H9 (cell line): ENCODE data around the gene IL12B. TPM values are rescaled to one million over a fixed set of nuclear protein-coding genes. Genes with fewer than 3 reads are reported as not detected.

Experiments used
- DNase-seq: peaks from one replicate; pipeline ENCODE4 v3.0.0-alpha.2; 2017
- H2AFZ ChIP-seq: one replicate; pipeline ENCODE4 v1.6.1; 2013; ENCODE audit warnings: mild to moderate bottlenecking, low read length, control low read depth, moderate library complexity
- H2AK5ac ChIP-seq: 2 replicates; pipeline ENCODE4 v1.6.1; 2013; ENCODE audit warnings: low read length, control low read depth, mixed read lengths; ENCODE audit not compliant: insufficient read length
- H2BK120ac ChIP-seq: one replicate; pipeline ENCODE4 v1.6.1; 2013; ENCODE audit warnings: low read depth, mild to moderate bottlenecking, low read length, control low read depth, inconsistent platforms; ENCODE audit not compliant: poor library complexity, severe bottlenecking
- H2BK12ac ChIP-seq: 2 replicates; pipeline ENCODE4 v1.6.1; 2013; ENCODE audit warnings: low read length, control low read depth, mixed read lengths, low read depth; ENCODE audit not compliant: insufficient read length
- H2BK15ac ChIP-seq: 2 replicates; pipeline ENCODE4 v1.6.1; 2013; ENCODE audit warnings: low read depth, low read length, control low read depth
- H2BK20ac ChIP-seq: one replicate; pipeline ENCODE4 v1.6.1; 2013; ENCODE audit warnings: low read depth, mild to moderate bottlenecking, low read length, control low read depth, inconsistent platforms; ENCODE audit not compliant: poor library complexity, severe bottlenecking
- H2BK5ac ChIP-seq: 2 replicates; pipeline ENCODE4 v1.6.1; 2013; ENCODE audit warnings: low read length, control low read depth, mixed read lengths; ENCODE audit not compliant: insufficient read length
- H3K14ac ChIP-seq: 2 replicates; pipeline ENCODE4 v1.6.1; 2013; ENCODE audit warnings: low read length, control low read depth; ENCODE audit not compliant: insufficient read depth
- H3K18ac ChIP-seq: 2 replicates; pipeline ENCODE4 v1.6.1; 2013; ENCODE audit warnings: low read depth, mild to moderate bottlenecking, mixed read lengths, low read length, control low read depth; ENCODE audit not compliant: insufficient read length
- H3K23ac ChIP-seq: 2 replicates; pipeline ENCODE4 v1.6.1; 2013; ENCODE audit warnings: low read length, control low read depth, mixed read lengths, low read depth; ENCODE audit not compliant: insufficient read length
- H3K23me2 ChIP-seq: 2 replicates; pipeline ENCODE4 v1.6.1; 2013; ENCODE audit warnings: low read depth, mild to moderate bottlenecking, mixed read lengths, low read length, control low read depth; ENCODE audit not compliant: insufficient read length, poor library complexity, severe bottlenecking
- H3K27ac ChIP-seq: 2 replicates; pipeline ENCODE4 v1.5.1; 2013; ENCODE audit warnings: low read length, control low read depth, mixed read lengths, low read depth; ENCODE audit not compliant: insufficient read length
- H3K27me3 ChIP-seq: 2 replicates; pipeline ENCODE4 v1.6.1; 2013; ENCODE audit warnings: low read length, control low read depth, inconsistent platforms; ENCODE audit not compliant: insufficient read depth
- H3K4ac ChIP-seq: 2 replicates; pipeline ENCODE4 v1.6.1; 2013; ENCODE audit warnings: low read depth, mild to moderate bottlenecking, control low read depth, inconsistent platforms, low read length, moderate library complexity
- H3K4me1 ChIP-seq: 2 replicates; pipeline ENCODE4 v1.6.1; 2013; ENCODE audit warnings: low read length, control low read depth, inconsistent platforms; ENCODE audit not compliant: insufficient read depth
- H3K4me2 ChIP-seq: 2 replicates; pipeline ENCODE4 v1.6.1; 2013; ENCODE audit warnings: low read length, control low read depth, mixed read lengths; ENCODE audit not compliant: insufficient read length, insufficient read depth
- H3K56ac ChIP-seq: 2 replicates; pipeline ENCODE4 v1.6.1; 2013; ENCODE audit warnings: low read depth, mild to moderate bottlenecking, mixed read lengths, low read length, control low read depth; ENCODE audit not compliant: insufficient read length
- H3K79me1 ChIP-seq: 2 replicates; pipeline ENCODE4 v1.6.1; 2013; ENCODE audit warnings: low read depth, mild to moderate bottlenecking, moderate library complexity, low read length, control low read depth, inconsistent platforms; ENCODE audit not compliant: insufficient read depth, poor library complexity, severe bottlenecking
- H3K79me2 ChIP-seq: 2 replicates; pipeline ENCODE4 v1.6.1; 2013; ENCODE audit warnings: low read length, control low read depth, inconsistent platforms; ENCODE audit not compliant: insufficient read depth
- H3K9ac ChIP-seq: 2 replicates; pipeline ENCODE4 v1.6.1; 2013; ENCODE audit warnings: low read length, control low read depth, mixed read lengths; ENCODE audit not compliant: insufficient read length; ENCODE audit errors: extremely low read depth
- H3K9me3 ChIP-seq: one replicate; pipeline ENCODE4 v1.6.1; 2013; ENCODE audit warnings: low read depth, low read length, inconsistent platforms; ENCODE audit not compliant: control insufficient read depth
- H3T11ph ChIP-seq: one replicate; pipeline ENCODE4 v1.6.1; 2013; ENCODE audit warnings: mild to moderate bottlenecking, low read length, control low read depth, inconsistent platforms
- H4K20me1 ChIP-seq: one replicate; pipeline ENCODE4 v1.6.1; 2013; ENCODE audit not compliant: control insufficient read depth, insufficient read length, insufficient read depth
- H4K5ac ChIP-seq: 2 replicates; pipeline ENCODE4 v1.6.1; 2013; ENCODE audit warnings: low read depth, mild to moderate bottlenecking, mixed read lengths, low read length, control low read depth; ENCODE audit not compliant: insufficient read length
- H4K8ac ChIP-seq: replicated peaks from 2 replicates; pipeline ENCODE4 v1.6.1; 2013; ENCODE audit warnings: low read length, control low read depth, mixed read lengths, low read depth; ENCODE audit not compliant: insufficient read length
- H4K91ac ChIP-seq: 2 replicates; pipeline ENCODE4 v1.6.1; 2013; ENCODE audit warnings: low read depth, mild to moderate bottlenecking, moderate library complexity, mixed read lengths, low read length, control low read depth; ENCODE audit not compliant: insufficient read length
- H3K27ac Mint-ChIP-seq, 3 experiments: 2 replicates in 2 of 3; 3 replicates in 1 of 3; pipeline ENCODE4 v1.8.0; 2020 to 2021; ENCODE audit warnings: mixed read lengths in 3 of 3, mild to moderate bottlenecking in 1 of 3, moderate library complexity in 1 of 3
- H3K27me3 Mint-ChIP-seq: 2 replicates; pipeline ENCODE4 v1.8.0; 2021; ENCODE audit warnings: low read depth, mild to moderate bottlenecking, moderate library complexity, mixed read lengths
- H3K36me3 Mint-ChIP-seq, 3 experiments: 2 replicates in 2 of 3; 3 replicates in 1 of 3; pipeline ENCODE4 v1.8.0; 2020 to 2021; ENCODE audit warnings: low read depth in 3 of 3, mixed read lengths in 3 of 3; ENCODE audit not compliant: insufficient read depth in 1 of 3
- H3K4me1 Mint-ChIP-seq, 2 experiments: 2 replicates each; pipeline ENCODE4 v1.8.0; 2020; ENCODE audit warnings: mixed read lengths in 2 of 2
- H3K4me3 Mint-ChIP-seq, 2 experiments: 2 replicates in 1 of 2; 3 replicates in 1 of 2; pipeline ENCODE4 v1.8.0; 2020 to 2021; ENCODE audit warnings: mild to moderate bottlenecking in 2 of 2, mixed read lengths in 2 of 2, moderate library complexity in 1 of 2
- H3K9me3 Mint-ChIP-seq, 2 experiments: 2 replicates in 1 of 2; 3 replicates in 1 of 2; pipeline ENCODE4 v1.8.0; 2020; ENCODE audit warnings: mild to moderate bottlenecking in 2 of 2, mixed read lengths in 2 of 2, moderate library complexity in 1 of 2
- WGBS: extraction: QIAGEN DNeasy Blood & Tissue Kit; methylation state at CpG from one replicate; pipeline ENCODE4 v1.1.7; 2013; ENCODE audit warnings: missing lambda C conversion rate, low lambda C conversion rate, mixed read lengths; ENCODE audit not compliant: insufficient read length; ENCODE audit errors: extremely low coverage; 5-methylcytosine and 5-hydroxymethylcytosine counted together
- total RNA-seq: library from RNA; stranded (reverse); gene quantifications from 2 replicates; pipeline ENCODE4 v1.2.1, GENCODE V29; 2021
- TF ChIP-seq, protein P1 (sequence below): fragments of 200-600 bp; sonication (generic); conservative IDR thresholded peaks from 3 replicates; pipeline ENCODE4 v1.8.0; 2021; ENCODE audit warnings: antibody characterized with exemption, mild to moderate bottlenecking

IL12B gene
- total RNA-seq, 1 experiment from 2014 or later, result not detected

GRCh38 chr5:159337016-159337955 lies 7.0 kb upstream of the IL12B start:
- no peak overlapping the region for H3K9ac ChIP-seq
- no peak overlapping the region for H3K18ac ChIP-seq
- no peak overlapping the region for H2BK120ac ChIP-seq
- Mint-ChIP-seq H3K36me3 (no peaks in the 10 kb centered on the region), H3K4me3 (no peak overlapping the region), H3K27ac (no peak overlapping the region), H3K9me3 (no peaks in the 10 kb centered on the region), H3K4me1 (peaks cover 0 to under 1% of the 10 kb centered on the region in 2 experiments; a peak in 2 of 4 replicates), H3K27me3 (peaks cover 10% of the 10 kb centered on the region)
- no peak overlapping the region for H2AK5ac ChIP-seq
- H3K27ac ChIP-seq, result no peak overlapping the region
- H4K91ac ChIP-seq, result no peak overlapping the region
- no peaks in the 10 kb centered on the region for H4K20me1 ChIP-seq
- H3K4me2 ChIP-seq, result no peak overlapping the region
- no peak for DNase-seq
- TF ChIP-seq, protein P1, sequence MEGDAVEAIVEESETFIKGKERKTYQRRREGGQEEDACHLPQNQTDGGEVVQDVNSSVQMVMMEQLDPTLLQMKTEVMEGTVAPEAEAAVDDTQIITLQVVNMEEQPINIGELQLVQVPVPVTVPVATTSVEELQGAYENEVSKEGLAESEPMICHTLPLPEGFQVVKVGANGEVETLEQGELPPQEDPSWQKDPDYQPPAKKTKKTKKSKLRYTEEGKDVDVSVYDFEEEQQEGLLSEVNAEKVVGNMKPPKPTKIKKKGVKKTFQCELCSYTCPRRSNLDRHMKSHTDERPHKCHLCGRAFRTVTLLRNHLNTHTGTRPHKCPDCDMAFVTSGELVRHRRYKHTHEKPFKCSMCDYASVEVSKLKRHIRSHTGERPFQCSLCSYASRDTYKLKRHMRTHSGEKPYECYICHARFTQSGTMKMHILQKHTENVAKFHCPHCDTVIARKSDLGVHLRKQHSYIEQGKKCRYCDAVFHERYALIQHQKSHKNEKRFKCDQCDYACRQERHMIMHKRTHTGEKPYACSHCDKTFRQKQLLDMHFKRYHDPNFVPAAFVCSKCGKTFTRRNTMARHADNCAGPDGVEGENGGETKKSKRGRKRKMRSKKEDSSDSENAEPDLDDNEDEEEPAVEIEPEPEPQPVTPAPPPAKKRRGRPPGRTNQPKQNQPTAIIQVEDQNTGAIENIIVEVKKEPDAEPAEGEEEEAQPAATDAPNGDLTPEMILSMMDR, result no peak
- H3K56ac ChIP-seq, result no peak overlapping the region
- H3K79me1 ChIP-seq, result no peaks in the 10 kb centered on the region
- no peaks in the 10 kb centered on the region for H3K27me3 ChIP-seq
- H3K4ac ChIP-seq, result no peak overlapping the region
- no peaks in the 10 kb centered on the region for H3K4me1 ChIP-seq
- no peak overlapping the region for H3K23ac ChIP-seq
- no peak overlapping the region for H4K8ac ChIP-seq
- no peak overlapping the region for H3K14ac ChIP-seq
- H3K79me2 ChIP-seq, result no peaks in the 10 kb centered on the region
- no peaks in the 10 kb centered on the region for H3K23me2 ChIP-seq
- no peak overlapping the region for H4K5ac ChIP-seq
- H2BK20ac ChIP-seq, result no peak overlapping the region
- WGBS, result no CpG with 5 or more reads among the region's 1 CpG
- H2BK15ac ChIP-seq, result no peak overlapping the region
- no peak overlapping the region for H2BK5ac ChIP-seq
- H3K9me3 ChIP-seq, result no peaks in the 10 kb centered on the region
- no peak overlapping the region for H3T11ph ChIP-seq
- H2AFZ ChIP-seq, result no peak overlapping the region
- no peak overlapping the region for H2BK12ac ChIP-seq
